CD4-positive, alpha-beta T cell treated with Interleukin-17A for 1 hour (primary cell): ENCODE measurements around the gene YIPF5.

Experiments used
- DNase-seq: peaks from one replicate; pipeline ENCODE4 v3.0.0-alpha.2; 2020

YIPF5 gene

GRCh38 chr5:144173766-144174165 is 3.3 kb upstream of the YIPF5 start:
- no peak for DNase-seq

GRCh38 chr5:144169904-144170275 is 569 bp downstream of the YIPF5 start:
- DNase-seq: no peak

GRCh38 chr5:144167998-144168397 is 2.5 kb downstream of the YIPF5 start:
- DNase-seq: no peak

GRCh38 chr5:144166696-144167095 is 3.8 kb downstream of the YIPF5 start:
- no peak for DNase-seq

GRCh38 chr5:144162686-144163085 is 7.8 kb downstream of the YIPF5 start:
- no peak for DNase-seq

- DNase-seq: no peak
These were observed 13.7 kb downstream of the YIPF5 start for GRCh38 chr5:144156767-144157171.

GRCh38 chr5:144151026-144151425 is 19.4 kb downstream of the YIPF5 start:
- no peak for DNase-seq

GRCh38 chr5:144144956-144145751 is 25.3 kb downstream of the YIPF5 start:
- DNase-seq: no peak

GRCh38 chr5:144143625-144144024 is 26.8 kb downstream of the YIPF5 start:
- no peak for DNase-seq

GRCh38 chr5:144142824-144143162 is 27.7 kb downstream of the YIPF5 start:
- no peak for DNase-seq

- DNase-seq: peak; percentile 38
These were observed 28.2 kb downstream of the YIPF5 start for GRCh38 chr5:144142139-144142823.

- no peak for DNase-seq
These were observed 28.9 kb downstream of the YIPF5 start for GRCh38 chr5:144141585-144141984.

- no peak for DNase-seq
These were observed 30.9 kb downstream of the YIPF5 start for GRCh38 chr5:144139586-144139985.

GRCh38 chr5:144135113-144135762 is 35.2 kb downstream of the YIPF5 start:
- no peak for DNase-seq

GRCh38 chr5:144134194-144134826 is 36.1 kb downstream of the YIPF5 start:
- DNase-seq: no peak

- no peak for DNase-seq
These were observed 37.3 kb downstream of the YIPF5 start for GRCh38 chr5:144133050-144133633.

- DNase-seq: no peak
These were observed 39.2 kb downstream of the YIPF5 start for GRCh38 chr5:144131261-144131660.

GRCh38 chr5:144130306-144130705 is 40.2 kb downstream of the YIPF5 start:
- no peak for DNase-seq

GRCh38 chr5:144128844-144129243 is 41.6 kb downstream of the YIPF5 start:
- DNase-seq: no peak

- DNase-seq: no peak
These were observed 43.8 kb downstream of the YIPF5 start for GRCh38 chr5:144126707-144127106.

GRCh38 chr5:144125163-144125726 is 45.2 kb downstream of the YIPF5 start:
- DNase-seq: no peak

GRCh38 chr5:144122641-144123040 is 47.8 kb downstream of the YIPF5 start:
- no peak for DNase-seq

- DNase-seq: no peak
These were observed 48.4 kb downstream of the YIPF5 start for GRCh38 chr5:144122081-144122480.
